Suprapubic skin (tissue), 4 donors: Measurements from ENCODE around the gene PDPN. TPM values are rescaled to one million over a fixed set of nuclear protein-coding genes. Genes with fewer than 3 reads are reported as not detected.

Experiments used
- DNase-seq, 2 donors: peaks; one replicate each; pipeline ENCODE4 v3.0.0-alpha.2; 2019; ENCODE audit warnings: low spot score in 2 of 2
- H3K27ac ChIP-seq: fragments of 200-600 bp; sonication (generic); one replicate; pipeline ENCODE4 v1.5.1; 2019
- H3K27me3 ChIP-seq: fragments of 200-600 bp; sonication (generic); one replicate; pipeline ENCODE4 v1.5.1; 2019
- H3K36me3 ChIP-seq: fragments of 200-600 bp; sonication (generic); one replicate; pipeline ENCODE4 v1.5.1; 2019
- H3K4me1 ChIP-seq: fragments of 200-600 bp; sonication (generic); one replicate; pipeline ENCODE4 v1.5.1; 2019
- H3K4me3 ChIP-seq: fragments of 200-600 bp; sonication (generic); one replicate; pipeline ENCODE4 v1.5.1; 2019; ENCODE audit warnings: mild to moderate bottlenecking
- H3K9me3 ChIP-seq: fragments of 200-600 bp; sonication (generic); one replicate; pipeline ENCODE4 v1.5.1; 2019
- CTCF ChIP-seq, 2 donors: fragments of 200-600 bp in 1 of 2; fragments of 450-650 bp in 1 of 2; sonication (generic) in 1 of 2; IDR thresholded peaks; one replicate each; pipeline ENCODE4 v1.5.1; 2016 to 2019; ENCODE audit warnings: antibody characterized with exemption in 2 of 2, mild to moderate bottlenecking in 1 of 2, moderate library complexity in 1 of 2
- EP300 ChIP-seq: sonication (generic); formaldehyde crosslinking; IDR thresholded peaks from one replicate; pipeline ENCODE4 v1.6.1; 2017; ENCODE audit warnings: antibody characterized with exemption
- POLR2A ChIP-seq, 2 donors: fragments of 450-650 bp; IDR thresholded peaks; one replicate each; pipeline ENCODE4 v1.6.1; 2017; ENCODE audit warnings: antibody characterized with exemption in 2 of 2, mild to moderate bottlenecking in 2 of 2, moderate library complexity in 2 of 2
- POLR2AphosphoS5 ChIP-seq, 3 donors: sonication (generic); formaldehyde crosslinking; IDR thresholded peaks; one replicate each; pipeline ENCODE4 v1.6.1; 2017; ENCODE audit warnings: antibody characterized with exemption in 3 of 3
- WGBS: methylation state at CpG from one replicate; pipeline ENCODE4 v1.1.5; 2018; 5-methylcytosine and 5-hydroxymethylcytosine counted together
- total RNA-seq, 4 donors: library from RNA; depleted of rRNA; stranded (reverse); fragments of >200 nt; gene quantifications; one replicate each; pipeline ENCODE4 v1.1.0, GENCODE V29; 2016

Gene PDPN
- total RNA-seq, 4 donors from 2014 or later = 21.4 to 46.6 (median 29.1) TPM

GRCh38 chr1:13643017-13643416 is 59.4 kb downstream of the PDPN start:
- WGBS = 76% methylated on average over 8 of the region's 8 CpGs
- Histone ChIP-seq H3K4me3 (no peak overlapping the region), H3K4me1 (peaks cover 4% of the 10 kb centered on the region), H3K27ac (no peak overlapping the region), H3K27me3 (no peaks in the 10 kb centered on the region), H3K9me3 (no peaks in the 10 kb centered on the region), H3K36me3 (no peaks in the 10 kb centered on the region)
- TF ChIP-seq EP300 (no peak), POLR2A (IDR thresholded peaks at IDR 0.05) (no peak), POLR2AphosphoS5 (IDR thresholded peaks at IDR 0.05) (no peak), CTCF (IDR thresholded peaks at IDR 0.05) (no peak)
- no peak for DNase-seq

GRCh38 chr1:13646521-13646920 is 62.9 kb downstream of the PDPN start:
- Histone ChIP-seq H3K4me3 (no peak overlapping the region), H3K9me3 (no peaks in the 10 kb centered on the region), H3K27me3 (no peaks in the 10 kb centered on the region), H3K27ac (no peak overlapping the region), H3K4me1 (peaks cover 4% of the 10 kb centered on the region), H3K36me3 (no peaks in the 10 kb centered on the region)
- 64% methylated on average over 7 of the region's 7 CpGs for WGBS
- no peak for DNase-seq
- no peak for TF ChIP-seq EP300
- TF ChIP-seq POLR2A (IDR thresholded peaks at IDR 0.05) = no peak

GRCh38 chr1:13651279-13651678 is 67.6 kb downstream of the PDPN start:
- H3K27ac ChIP-seq = no peak overlapping the region
- 45% methylated on average over 3 of the region's 3 CpGs for WGBS
- no peak for DNase-seq
- H3K27me3 ChIP-seq = no peaks in the 10 kb centered on the region
- H3K9me3 ChIP-seq = no peaks in the 10 kb centered on the region
- no peaks in the 10 kb centered on the region for H3K4me1 ChIP-seq
- TF ChIP-seq POLR2AphosphoS5 (IDR thresholded peaks at IDR 0.05) = no peak
- no peak for TF ChIP-seq POLR2A (IDR thresholded peaks at IDR 0.05)
- TF ChIP-seq EP300 = no peak
- no peak for TF ChIP-seq CTCF (IDR thresholded peaks at IDR 0.05)
- no peak overlapping the region for H3K4me3 ChIP-seq
- no peaks in the 10 kb centered on the region for H3K36me3 ChIP-seq

- Histone ChIP-seq H3K4me3 (no peak overlapping the region), H3K9me3 (no peaks in the 10 kb centered on the region), H3K4me1 (no peaks in the 10 kb centered on the region), H3K36me3 (no peaks in the 10 kb centered on the region), H3K27ac (no peak overlapping the region), H3K27me3 (no peaks in the 10 kb centered on the region)
- TF ChIP-seq CTCF (IDR thresholded peaks at IDR 0.05) = no peak
- no peak for TF ChIP-seq EP300
- no peak for TF ChIP-seq POLR2AphosphoS5 (IDR thresholded peaks at IDR 0.05)
- no peak for TF ChIP-seq POLR2A (IDR thresholded peaks at IDR 0.05)
- 100% methylated on average over 1 of the region's 1 CpG for WGBS
- no peak for DNase-seq
These were observed 68.6 kb downstream of the PDPN start for GRCh38 chr1:13652238-13652637.

GRCh38 chr1:13661539-13661938 is 77.9 kb downstream of the PDPN start:
- peak in 1 of 2 donors; percentile 70 for DNase-seq

More at GRCh38 chr1:13661539-13661938, 77.9 kb downstream of the PDPN start:
- TF ChIP-seq POLR2A (IDR thresholded peaks at IDR 0.05) (no peak), POLR2AphosphoS5 (IDR thresholded peaks at IDR 0.05) (no peak), CTCF (IDR thresholded peaks at IDR 0.05) (no peak), EP300 (no peak)
- Histone ChIP-seq H3K36me3 (no peaks in the 10 kb centered on the region), H3K4me3 (no peak overlapping the region), H3K9me3 (no peaks in the 10 kb centered on the region), H3K27me3 (no peaks in the 10 kb centered on the region), H3K4me1 (peaks cover 44% of the 10 kb centered on the region), H3K27ac (peak overlapping the region; percentile 79)
- 30% methylated on average over 5 of the region's 5 CpGs for WGBS
